ENCODE data around the gene CTNNAL1.

- TF ChIP-seq JUN (IDR thresholded peaks at IDR 0.05; ENCODE audit: borderline replicate concordance, low read depth, low read length) (no peak), JUN (CRISPR knock-in tag; IDR thresholded peaks at IDR 0.05; ENCODE audit: borderline replicate concordance) (no peak), BHLHE40 (IDR thresholded peaks at IDR 0.05; ENCODE audit: low read length) (no peak), ELF4 (CRISPR knock-in tag; IDR thresholded peaks at IDR 0.05) (no peak), HNRNPUL1 (IDR thresholded peaks at IDR 0.05; ENCODE audit: low read length) (no peak), GTF2E2 (tag; IDR thresholded peaks at IDR 0.05) (no peak), POLR2H (tag; IDR thresholded peaks at IDR 0.05; ENCODE audit: low read depth) (no peak), CBFB (CRISPR knock-in tag; IDR thresholded peaks at IDR 0.05) (no peak), ZNF280B (CRISPR knock-in tag; IDR thresholded peaks at IDR 0.05) (no peak)
These were observed 57.2 kb downstream of the CTNNAL1 start for GRCh38 chr9:108956022-108956630.
